Activated CD8-positive, alpha-beta memory T cell treated with anti-CD3 and anti-CD28 coated beads, Interleukin-2, amount 50 U/mL, for 1 hour (primary cell): ENCODE measurements around the gene ARHGAP18.

ENCODE experiments used
- DNase-seq: peaks from one replicate; pipeline ENCODE4 v3.0.0-alpha.2; 2020; ENCODE audit errors: extremely low read depth

The ARHGAP18 gene

DNA sequence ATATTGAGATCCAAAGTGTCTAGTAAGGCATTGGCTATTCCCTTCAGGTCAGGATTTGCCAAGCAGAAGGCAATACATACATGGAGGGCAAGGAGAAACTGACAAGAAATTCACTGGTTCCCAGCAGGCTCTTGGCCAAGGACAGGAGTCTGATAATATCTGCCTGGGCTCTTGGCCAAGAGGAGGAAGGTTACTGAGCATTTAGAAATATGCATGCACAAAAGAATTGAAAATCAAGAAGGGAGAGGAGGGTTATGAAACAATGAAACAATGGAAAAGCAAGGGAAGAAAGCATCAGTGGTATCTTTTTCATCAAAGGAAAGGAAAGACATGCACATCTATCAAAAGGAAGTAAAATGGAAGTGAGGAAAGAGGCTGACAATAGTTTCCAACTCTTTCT is 42.4 kb downstream of the ARHGAP18 start:
- no peak for DNase-seq

DNA sequence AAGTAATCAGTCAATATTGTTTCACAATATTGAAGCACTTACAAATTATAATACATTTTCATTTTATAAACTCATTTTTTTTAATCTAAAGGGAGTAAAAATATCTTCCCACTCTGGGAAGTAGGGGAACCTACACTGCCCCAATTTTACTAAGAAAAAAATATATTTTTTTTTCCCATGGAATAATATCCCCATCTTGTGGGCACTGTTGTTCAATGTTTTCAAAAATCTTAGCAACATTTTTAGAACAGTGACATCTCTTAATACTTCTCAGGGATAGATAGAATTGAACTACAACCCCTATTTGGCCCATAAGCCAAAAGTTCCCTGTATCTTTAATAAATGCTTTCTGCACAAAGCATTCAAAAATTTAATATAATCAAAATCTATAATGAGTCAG is 42.9 kb downstream of the ARHGAP18 start:
- DNase-seq = no peak

DNA sequence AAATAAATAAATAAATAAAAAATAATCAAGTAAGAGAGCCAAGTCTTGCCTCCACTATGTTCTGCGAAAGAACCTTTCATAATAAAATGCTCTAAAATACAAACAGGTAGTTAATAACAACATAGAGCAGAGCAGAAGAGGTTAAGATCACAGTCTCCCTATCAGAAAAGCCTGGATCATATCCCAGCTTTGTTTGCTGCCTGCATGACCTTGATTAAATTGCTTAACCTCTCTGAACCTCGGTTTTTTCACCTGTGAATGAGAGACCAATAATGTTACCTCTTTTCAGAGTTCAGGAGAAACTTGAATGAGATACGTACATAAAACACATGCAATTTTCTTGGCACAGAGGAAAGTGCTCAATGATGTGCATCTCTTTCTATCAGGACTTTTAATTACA is 44.4 kb downstream of the ARHGAP18 start:
- DNase-seq = no peak

DNA sequence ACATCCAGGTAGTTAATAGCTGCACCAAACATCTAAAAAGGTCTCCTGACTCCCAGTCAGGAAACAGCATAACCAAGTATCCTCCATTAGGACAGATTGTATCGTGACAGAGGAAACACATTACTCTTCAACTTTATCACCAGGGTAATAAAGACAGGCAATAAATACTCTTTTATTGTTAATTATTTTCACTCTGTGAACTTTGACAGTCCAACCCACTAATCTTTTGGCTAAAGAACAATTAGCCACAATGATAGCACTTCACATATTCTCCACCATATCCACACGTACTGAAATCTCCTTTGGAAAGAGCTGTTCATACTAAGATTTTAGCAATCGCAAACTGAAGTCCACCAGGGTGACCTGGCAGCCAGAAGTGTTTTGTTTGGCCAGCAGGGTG is 46.4 kb downstream of the ARHGAP18 start:
- no peak for DNase-seq

DNA sequence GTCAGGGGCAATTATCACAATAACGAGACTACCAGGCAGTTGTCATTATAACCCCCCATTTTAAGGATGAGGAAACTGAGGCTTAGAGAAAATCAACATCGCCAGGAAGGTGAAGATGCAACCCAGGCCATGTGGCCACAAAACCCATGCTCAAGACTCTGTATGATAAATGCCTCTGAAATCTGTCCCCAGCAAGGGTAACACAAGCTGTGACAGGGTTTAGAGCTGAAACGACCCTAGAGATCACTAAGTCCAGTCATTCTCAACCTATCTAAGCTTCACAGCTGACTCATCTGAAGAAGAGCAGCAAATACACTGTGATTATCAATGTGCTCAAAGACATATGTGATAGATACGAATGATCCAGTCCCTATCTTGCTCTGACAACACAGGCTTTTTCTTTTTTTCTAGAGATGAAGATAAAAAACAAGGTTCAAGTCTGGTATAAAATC is 47.0 kb downstream of the ARHGAP18 start:
- no peak for DNase-seq

DNA sequence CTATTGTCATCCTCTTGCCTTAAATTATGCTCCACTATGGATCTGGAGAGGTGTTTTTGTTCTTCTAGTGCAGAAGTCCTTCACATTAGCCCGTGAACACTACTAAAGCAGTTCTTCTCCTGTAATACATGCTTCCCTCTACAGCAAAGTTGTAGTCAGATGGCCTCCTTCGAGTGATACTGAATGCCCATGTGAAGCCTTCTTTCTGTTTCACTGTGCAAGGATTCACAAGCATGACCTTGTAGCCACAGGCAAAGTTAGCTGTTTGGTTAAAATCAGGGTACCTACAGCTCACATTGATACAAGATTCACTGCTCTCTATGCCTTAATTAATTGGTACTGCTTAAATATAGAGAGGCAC is 47.6 kb downstream of the ARHGAP18 start:
- no peak for DNase-seq

DNA sequence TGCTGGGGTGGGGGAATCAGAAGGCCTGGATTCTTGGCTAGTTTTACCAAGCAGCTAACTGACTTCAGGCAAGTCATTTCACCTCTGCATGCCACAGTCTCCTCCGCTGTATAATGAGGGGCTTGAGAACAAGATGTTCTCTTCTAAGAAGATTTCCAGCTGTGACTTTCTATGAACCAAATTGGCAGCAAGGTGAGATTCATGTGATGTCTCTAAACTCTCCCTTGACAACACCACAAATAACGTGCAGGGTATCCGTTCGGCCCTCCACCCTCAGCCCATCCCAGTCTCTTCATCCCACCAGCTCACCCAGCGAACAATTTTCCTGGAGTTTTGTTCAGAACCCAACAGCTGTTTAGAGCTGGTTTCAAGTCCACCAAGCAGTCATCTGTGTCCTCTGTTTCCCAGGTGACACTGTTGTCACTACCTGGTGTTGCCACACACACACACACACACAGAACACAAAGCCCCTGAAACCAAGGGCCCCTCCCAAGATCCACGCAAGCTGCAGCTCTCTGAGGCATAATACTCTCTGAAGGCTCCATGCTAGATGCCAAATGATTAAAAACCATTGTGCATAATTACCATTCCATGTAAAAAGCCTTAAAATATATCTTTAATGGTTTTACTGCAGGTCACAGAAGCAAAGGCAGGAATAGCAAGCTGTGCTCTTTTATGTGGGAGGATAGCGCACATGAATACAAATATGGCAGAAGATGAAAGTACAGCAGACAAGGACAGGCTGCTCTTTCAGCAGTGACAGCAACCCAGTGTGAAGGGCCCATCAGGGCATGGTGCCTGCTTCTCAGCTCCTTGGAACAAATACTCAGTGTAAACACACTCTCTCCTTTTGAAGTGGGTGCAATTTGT is 48.2 kb downstream of the ARHGAP18 start:
- no peak for DNase-seq

DNA sequence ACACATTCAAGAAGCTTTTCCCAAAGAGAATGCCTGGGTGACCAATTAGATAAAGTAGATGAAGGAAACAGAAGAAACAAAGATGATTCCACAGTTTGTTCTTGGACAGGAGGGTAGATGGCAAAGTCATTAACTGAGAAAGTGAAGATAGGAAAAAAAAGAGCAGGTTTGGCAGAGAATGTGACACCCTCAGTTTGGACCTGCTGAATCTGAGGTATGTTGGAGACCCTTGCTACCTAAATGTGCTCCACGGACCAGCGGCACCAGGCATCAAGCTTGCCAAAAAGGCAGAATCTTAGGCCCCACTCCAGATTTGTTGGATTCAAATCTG is 49.7 kb downstream of the ARHGAP18 start:
- DNase-seq = no peak

DNA sequence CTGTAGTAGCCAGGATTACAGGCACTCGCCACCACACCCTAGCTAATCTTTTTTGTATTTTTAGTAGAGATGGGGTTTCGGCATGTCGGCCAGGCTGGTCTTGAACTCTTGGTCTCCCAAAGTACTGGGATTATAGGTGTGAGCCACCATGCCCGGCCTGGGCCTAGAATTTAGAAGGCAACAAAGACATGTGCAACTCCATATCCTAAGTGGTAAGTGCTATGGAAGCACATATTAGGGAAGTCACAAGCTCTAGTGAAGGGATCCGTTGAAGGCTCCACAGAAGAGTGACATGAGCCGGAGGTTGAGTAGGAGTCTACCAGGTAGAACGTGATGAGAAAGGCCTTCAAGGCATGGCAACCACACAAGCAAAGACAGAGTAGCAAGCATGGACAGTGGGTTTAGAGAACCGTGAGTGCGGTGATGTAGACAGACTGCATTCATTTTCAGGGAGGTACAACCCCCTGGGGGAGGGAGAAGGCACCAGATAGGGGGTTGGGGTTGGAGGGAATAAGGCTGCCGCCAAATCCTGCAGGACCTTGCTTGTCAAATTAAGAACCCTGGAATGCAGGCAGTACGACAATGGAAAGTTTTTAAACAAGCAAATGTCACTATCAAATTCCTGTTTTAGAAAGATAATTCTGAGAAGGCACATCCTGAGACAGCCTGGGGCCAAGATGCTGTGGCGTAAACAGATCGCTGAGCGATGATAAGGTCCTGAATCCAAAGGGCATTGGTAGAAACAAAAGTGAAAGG is 50.2 kb downstream of the ARHGAP18 start:
- no peak for DNase-seq

DNA sequence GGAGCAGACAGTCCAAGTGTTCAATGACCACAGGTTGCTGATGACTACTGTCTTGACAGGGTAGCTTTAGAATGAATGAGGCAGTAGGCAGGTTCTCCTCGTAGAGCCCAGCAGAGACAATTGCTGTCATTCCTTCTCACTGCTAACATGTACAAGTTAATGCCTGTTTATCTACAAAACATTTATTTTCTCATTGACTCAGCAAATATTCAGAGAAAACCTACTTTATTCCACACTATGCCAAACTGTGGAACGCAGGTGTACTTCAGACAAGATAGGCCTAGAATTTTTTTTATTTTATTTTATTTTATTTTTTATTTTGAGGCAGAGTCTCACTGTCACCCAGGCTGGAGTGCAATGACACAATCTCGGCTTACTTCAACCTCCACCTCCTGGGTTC is 50.8 kb downstream of the ARHGAP18 start:
- no peak for DNase-seq

DNA sequence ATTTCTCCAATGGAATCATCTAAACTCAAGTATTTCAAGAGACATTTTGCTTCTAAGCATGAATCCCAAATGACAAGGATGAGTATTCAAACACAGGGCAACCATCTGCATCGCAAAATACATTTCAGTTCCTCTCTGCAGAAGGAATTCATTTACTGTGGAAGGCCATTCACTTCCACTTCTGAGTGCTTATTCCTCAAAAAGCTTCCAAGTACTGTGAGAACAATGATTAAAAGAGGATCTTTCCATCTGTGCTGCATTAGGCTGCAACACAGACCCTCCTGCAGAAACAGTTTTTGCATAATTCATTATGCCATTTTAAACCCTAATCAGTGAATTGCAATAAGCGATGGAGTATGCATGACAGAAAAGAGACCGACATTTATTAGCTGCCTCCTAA is 52.5 kb downstream of the ARHGAP18 start:
- DNase-seq = no peak

DNA sequence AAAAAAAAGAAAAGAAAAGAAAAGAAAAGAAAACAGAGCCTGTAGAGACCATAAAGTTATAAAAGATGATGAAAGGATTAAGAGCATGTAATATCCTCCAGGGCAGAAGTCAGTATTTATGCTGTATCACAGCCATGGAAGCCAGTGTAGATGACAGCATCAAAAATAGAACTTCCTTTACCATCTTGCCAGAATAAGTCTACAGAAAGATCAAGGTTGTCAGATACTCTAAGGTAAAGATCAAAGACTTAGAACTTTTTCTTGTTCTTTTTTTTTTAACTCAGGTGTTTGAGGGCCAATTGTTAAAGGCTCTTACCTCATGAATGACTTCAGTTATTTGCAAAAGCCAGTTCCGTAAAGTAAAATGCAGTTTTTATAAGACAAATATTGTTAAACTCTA is 54.6 kb downstream of the ARHGAP18 start:
- DNase-seq = no peak

DNA sequence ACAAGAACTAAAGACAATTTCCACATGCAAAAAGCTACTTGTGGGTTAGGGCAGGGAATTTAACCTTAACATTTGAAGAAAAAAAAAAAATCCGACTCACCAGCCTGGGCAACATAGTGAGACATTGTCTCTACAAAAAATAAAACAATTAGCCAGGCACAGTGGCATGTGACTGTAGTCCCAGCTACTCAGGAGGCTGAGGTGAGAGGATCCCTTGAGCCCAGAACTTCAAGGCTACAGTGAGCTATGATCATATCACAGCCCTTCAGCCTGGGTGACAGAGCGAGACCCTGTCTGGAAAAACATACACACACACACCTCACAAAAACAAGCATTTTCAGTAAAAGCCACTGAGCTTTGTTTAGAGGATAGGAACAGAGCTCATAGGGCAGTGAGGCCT is 56.2 kb downstream of the ARHGAP18 start:
- DNase-seq = no peak

DNA sequence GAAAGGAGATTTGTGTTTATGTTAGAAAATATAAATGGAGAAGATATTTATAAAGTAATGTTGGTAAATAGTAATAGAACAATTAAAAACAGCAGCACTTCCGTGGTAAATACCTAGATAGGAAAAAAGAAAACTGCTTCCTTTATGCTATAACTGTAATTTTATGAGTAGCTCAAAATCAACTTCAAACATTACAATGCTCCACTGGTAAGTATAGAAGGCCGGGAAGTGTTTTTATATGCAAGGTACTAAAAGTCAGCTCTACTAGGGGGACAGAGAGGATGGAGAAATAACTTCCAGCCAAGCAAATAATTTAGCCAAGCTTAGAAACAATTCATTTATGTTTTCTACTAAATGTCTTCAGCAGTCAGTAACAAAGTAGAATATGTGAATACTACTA is 56.7 kb downstream of the ARHGAP18 start:
- no peak for DNase-seq

DNA sequence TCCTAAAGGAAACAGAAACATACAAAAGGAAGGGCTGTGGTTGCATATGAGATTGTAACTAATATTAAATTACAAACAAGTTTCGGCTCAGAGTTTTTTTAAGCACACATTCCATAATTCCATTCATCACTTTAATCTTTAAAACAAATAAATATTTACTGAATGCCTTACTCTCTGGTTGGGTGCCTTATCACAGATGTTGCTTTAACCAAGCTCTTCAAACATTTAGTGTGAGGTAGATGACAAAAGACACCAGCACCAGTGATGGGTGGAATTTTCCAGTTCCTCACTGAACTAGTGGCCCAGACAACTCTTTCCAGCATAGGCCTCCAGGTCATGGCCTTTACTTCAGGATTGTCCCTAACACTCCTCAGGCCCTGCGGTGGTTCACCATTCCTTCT is 58.7 kb downstream of the ARHGAP18 start:
- DNase-seq = no peak

DNA sequence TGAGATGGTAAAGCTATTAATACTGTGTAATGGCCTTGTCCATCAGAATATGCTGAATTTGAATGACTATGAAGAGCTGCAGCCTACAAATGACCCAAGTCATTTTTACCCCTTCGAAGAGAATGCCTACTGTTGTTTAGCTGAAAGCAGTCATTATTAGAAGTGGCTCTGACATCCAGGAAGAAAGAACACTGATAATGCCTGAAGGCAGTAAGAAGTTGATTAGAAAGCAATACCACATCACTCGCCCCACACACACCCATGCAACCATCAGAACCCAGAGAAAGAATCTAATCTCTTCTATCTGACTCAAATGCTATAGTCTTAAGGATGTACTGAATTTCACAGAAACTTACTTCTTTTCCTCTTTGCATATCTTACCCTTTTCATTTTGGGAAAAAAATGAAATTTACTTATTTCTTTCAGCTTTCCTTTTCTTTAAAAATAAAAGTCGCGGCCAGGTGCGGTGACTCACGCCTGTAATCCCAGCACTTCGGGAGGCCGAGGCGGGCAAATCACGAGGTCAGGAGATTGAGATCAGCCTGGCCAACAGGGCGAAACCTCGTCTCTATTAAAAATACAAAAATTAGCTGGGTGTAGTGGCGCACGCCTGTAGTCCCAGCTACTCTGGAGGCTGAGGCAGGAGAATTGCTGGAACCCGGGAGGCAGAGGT is 61.0 kb downstream of the ARHGAP18 start:
- no peak for DNase-seq

DNA sequence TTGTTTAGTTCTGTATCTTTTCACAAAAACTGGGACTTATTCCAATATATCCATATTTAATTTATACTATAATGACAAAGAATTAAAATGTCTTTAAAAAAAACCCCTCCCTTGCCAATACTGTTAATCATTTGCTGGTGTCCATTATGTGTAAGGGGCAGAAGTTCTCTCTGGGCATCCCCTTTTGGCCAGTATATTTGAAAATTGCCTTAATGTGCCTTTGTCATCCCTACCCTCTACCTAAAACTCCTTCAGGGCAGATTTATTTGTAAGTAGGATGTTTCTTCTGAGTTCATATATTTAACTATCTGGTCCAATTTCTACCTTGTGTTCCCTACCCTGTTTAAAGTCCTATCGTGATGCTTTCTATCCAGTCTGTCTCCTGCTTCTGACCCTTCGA is 62.9 kb downstream of the ARHGAP18 start:
- DNase-seq = no peak

DNA sequence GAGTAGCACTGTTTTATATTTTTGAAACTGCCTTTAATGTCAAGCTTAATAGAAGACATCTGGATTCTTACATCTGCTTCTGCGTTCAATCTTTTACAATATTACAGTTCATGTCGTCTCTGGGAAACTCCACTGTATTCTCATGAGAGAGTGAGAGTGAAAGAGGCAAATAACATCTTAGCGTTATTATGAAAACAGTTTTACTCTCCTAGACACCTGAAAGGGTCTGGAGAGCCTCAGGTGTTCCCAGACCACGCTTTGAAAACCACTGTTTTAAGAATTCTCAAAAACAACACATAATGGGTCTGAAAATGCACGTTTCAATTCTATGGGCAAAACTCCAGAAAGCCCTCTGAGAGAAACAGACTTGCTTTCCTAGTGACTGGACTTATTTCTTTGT is 63.3 kb downstream of the ARHGAP18 start:
- no peak for DNase-seq

DNA sequence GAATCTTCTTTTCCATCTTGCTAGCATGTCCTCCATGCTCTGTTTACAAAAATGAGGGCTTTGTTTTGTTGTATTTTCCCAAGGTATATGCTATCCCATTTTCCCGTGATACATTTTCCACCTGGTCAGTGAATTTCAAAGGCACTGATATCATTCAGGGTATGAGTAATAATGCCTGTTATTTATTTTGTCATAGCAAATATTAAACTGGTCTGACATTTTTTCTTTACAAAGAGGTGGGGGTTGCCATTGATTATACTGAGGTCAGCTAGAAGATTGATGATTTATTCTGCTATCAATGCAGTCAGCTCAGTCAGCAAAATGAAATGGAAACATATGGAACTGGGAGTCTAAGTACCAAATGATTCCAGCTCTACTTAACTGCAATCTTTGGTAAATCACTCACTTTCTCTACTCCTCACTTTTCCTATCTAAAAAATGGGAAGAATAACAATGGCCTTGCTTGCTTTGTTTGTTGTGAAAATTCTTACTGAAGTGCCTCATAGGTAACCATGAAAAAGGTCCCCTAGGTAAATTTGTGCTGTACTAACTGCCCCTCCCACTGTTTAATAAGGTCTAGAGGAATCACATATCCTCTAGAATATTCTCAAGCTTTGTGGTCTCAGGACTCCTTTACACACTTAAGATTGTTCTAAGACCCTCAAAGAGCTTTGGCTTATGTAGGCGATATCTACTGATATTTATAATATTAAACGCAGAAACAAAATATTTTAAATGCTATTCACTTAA is 64.0 kb downstream of the ARHGAP18 start:
- no peak for DNase-seq

DNA sequence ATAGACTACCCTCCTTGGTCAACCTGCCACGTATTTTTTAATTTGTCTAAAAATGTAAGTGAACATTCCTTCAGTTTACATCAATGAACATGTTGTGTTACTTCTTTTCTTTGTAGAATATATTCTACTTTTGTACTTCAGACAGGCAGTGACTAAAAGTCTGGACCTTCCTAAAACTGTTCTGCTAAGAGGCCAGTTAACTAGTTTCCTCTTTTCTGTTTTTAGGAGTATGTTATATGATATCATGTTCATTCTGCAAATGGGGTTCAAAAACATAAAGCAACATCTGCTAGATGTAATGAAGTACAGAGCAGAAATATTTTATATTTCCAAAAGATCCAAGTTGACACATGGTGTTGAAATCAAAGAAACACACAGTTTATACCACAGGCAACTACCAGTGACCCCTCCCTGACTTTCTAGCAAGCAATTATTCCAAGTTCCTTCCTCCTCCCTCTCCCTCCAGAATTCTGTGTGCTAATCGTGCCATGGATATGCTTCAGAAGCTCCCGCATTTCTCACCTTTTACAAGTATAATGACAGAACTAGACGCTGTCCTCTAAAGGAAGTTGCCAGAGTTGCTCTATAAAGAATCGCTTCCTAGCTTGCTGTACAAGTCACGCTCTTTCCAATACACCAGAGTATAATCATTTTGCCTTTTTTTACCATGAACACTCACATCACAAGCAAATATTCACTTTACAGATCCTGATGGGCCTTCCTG is 64.7 kb downstream of the ARHGAP18 start:
- DNase-seq = no peak

DNA sequence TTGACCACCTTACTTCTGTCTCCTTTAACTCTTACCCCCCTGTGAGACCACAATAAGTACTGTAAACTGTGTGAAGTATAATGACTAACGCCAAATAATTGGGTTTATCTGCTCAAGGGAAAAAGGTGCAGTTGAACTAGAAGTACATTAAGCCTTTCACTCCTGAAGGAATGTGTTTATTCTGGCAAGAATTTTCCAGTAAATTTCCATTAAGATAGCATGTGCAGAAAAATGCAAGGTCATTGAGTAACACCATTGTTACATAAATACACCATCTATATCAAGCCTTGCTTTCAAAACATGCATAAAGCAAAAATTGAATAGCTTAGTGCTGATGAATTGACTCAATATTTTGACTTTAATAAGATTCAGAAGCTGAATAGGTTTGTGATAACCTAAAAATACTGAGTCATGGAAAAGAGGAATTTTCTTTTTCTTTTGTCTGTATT is 65.4 kb downstream of the ARHGAP18 start:
- DNase-seq = no peak
